ENCODE measurements around the gene DIO2.

DIO2 gene

GRCh38 chr14:80211153-80212022 lies at the start of gene DIO2:
Gene DIO2 (minus strand): TSS chr14:80211504. CDS start chr14:80211472, 32 bp downstream.
- DNase-seq = peak; percentile 0

GRCh38 chr14:80260645-80261044 lies 49.3 kb upstream of the DIO2 start:
- no peak for DNase-seq

- no peak for DNase-seq
Observed at GRCh38 chr14:80239631-80240030, 28.3 kb upstream of the DIO2 start.

- no peak for DNase-seq
Observed at GRCh38 chr14:80237143-80237542, 25.8 kb upstream of the DIO2 start.

GRCh38 chr14:80233470-80234089 lies 22.3 kb upstream of the DIO2 start:
- DNase-seq = no peak

- DNase-seq = no peak
Observed at GRCh38 chr14:80231702-80232101, 20.4 kb upstream of the DIO2 start.

- no peak for DNase-seq
Observed at GRCh38 chr14:80223696-80224465, 12.6 kb upstream of the DIO2 start.

GRCh38 chr14:80216818-80217217 lies 5.5 kb upstream of the DIO2 start:
- no peak for DNase-seq

GRCh38 chr14:80215756-80216581 lies 4.7 kb upstream of the DIO2 start:
- DNase-seq = no peak

- DNase-seq = no peak
Observed at GRCh38 chr14:80215081-80215480, 3.8 kb upstream of the DIO2 start.

GRCh38 chr14:80213602-80214001 lies 2.3 kb upstream of the DIO2 start:
- DNase-seq = no peak

- no peak for DNase-seq
Observed at GRCh38 chr14:80212023-80212397, 706 bp upstream of the DIO2 start.

- DNase-seq = no peak
Observed at GRCh38 chr14:80208461-80208860, 2.8 kb downstream of the DIO2 start.

- no peak for DNase-seq
Observed at GRCh38 chr14:80206351-80207080, 4.8 kb downstream of the DIO2 start.

GRCh38 chr14:80202888-80203562 lies 8.3 kb downstream of the DIO2 start:
- DNase-seq = no peak

- no peak for DNase-seq
Observed at GRCh38 chr14:80200093-80200492, 11.2 kb downstream of the DIO2 start.

- no peak for DNase-seq
Observed at GRCh38 chr14:80188571-80188970, 22.7 kb downstream of the DIO2 start.

- no peak for DNase-seq
Observed at GRCh38 chr14:80186301-80186800, 25.0 kb downstream of the DIO2 start.

GRCh38 chr14:80176893-80177292 lies 34.4 kb downstream of the DIO2 start:
- no peak for DNase-seq

- no peak for DNase-seq
Observed at GRCh38 chr14:80172375-80173051, 38.8 kb downstream of the DIO2 start.

Measured in GOT3 (cell line).